ENCODE results near the gene BEGAIN.

Gene BEGAIN

GRCh38 chr14:100546051-100546443, 41.2 kb downstream of the BEGAIN start:
- H3K4me1 ChIP-seq (ENCODE audit: control insufficient read depth in 1 of 2, insufficient read depth in 1 of 2, low read depth in 1 of 2, low read length in 1 of 2): peaks cover 27 to 28% of the 10 kb centered on the region in 2 experiments
- peak overlapping the region; percentile 39 to 44 for H3K4me3 ChIP-seq (ENCODE audit: low read depth in 1 of 2, low read length in 1 of 2)
- no peak for TF ChIP-seq CTCF (IDR thresholded peaks at IDR 0.05)
- H3K27me3 ChIP-seq: peaks cover 10% of the 10 kb centered on the region
- peaks cover 38% of the 10 kb centered on the region for H3K36me3 ChIP-seq
- no peaks in the 10 kb centered on the region for H3K9me3 ChIP-seq
- peak overlapping the region; percentile 89 for H3K27ac ChIP-seq

- peaks cover 45% of the 10 kb centered on the region for H3K36me3 ChIP-seq
- peak overlapping the region; percentile 89 for H3K27ac ChIP-seq
- peaks cover 10% of the 10 kb centered on the region for H3K27me3 ChIP-seq
- no peaks in the 10 kb centered on the region for H3K9me3 ChIP-seq
- peaks cover 27 to 28% of the 10 kb centered on the region in 2 experiments for H3K4me1 ChIP-seq (ENCODE audit: control insufficient read depth in 1 of 2, insufficient read depth in 1 of 2, low read depth in 1 of 2, low read length in 1 of 2)
- TF ChIP-seq CTCF (IDR thresholded peaks at IDR 0.05): no peak
- H3K4me3 ChIP-seq (ENCODE audit: low read depth in 1 of 2, low read length in 1 of 2): no peak overlapping the region
Observed at GRCh38 chr14:100545359-100545758, 41.9 kb downstream of the BEGAIN start.

- TF ChIP-seq CTCF (IDR thresholded peaks at IDR 0.05): no peak
- Histone ChIP-seq H3K27me3 (peaks cover 4% of the 10 kb centered on the region), H3K9me3 (no peaks in the 10 kb centered on the region), H3K4me1 (ENCODE audit: control insufficient read depth in 1 of 2, insufficient read depth in 1 of 2, low read depth in 1 of 2, low read length in 1 of 2) (peaks cover 27 to 28% of the 10 kb centered on the region in 2 experiments), H3K36me3 (peaks cover 52% of the 10 kb centered on the region), H3K27ac (no peak overlapping the region), H3K4me3 (ENCODE audit: low read depth in 1 of 2, low read length in 1 of 2) (no peak overlapping the region)
Observed at GRCh38 chr14:100544506-100545141, 42.6 kb downstream of the BEGAIN start.

GRCh38 chr14:100543471-100544455, 43.5 kb downstream of the BEGAIN start:
- no peak for TF ChIP-seq CTCF (IDR thresholded peaks at IDR 0.05)
- Histone ChIP-seq H3K27ac (no peak overlapping the region), H3K4me1 (ENCODE audit: control insufficient read depth in 1 of 2, insufficient read depth in 1 of 2, low read depth in 1 of 2, low read length in 1 of 2) (peaks cover 27 to 28% of the 10 kb centered on the region in 2 experiments), H3K9me3 (no peaks in the 10 kb centered on the region), H3K27me3 (no peaks in the 10 kb centered on the region), H3K36me3 (peaks cover 61% of the 10 kb centered on the region), H3K4me3 (ENCODE audit: low read depth in 1 of 2, low read length in 1 of 2) (no peak overlapping the region)

GRCh38 chr14:100542619-100543205, 44.5 kb downstream of the BEGAIN start:
- no peaks in the 10 kb centered on the region for H3K27me3 ChIP-seq
- TF ChIP-seq CTCF (IDR thresholded peaks at IDR 0.05): no peak
- H3K4me1 ChIP-seq (ENCODE audit: control insufficient read depth in 1 of 2, insufficient read depth in 1 of 2, low read depth in 1 of 2, low read length in 1 of 2): peaks cover 17 to 18% of the 10 kb centered on the region in 2 experiments
- H3K9me3 ChIP-seq: no peaks in the 10 kb centered on the region
- no peak overlapping the region for H3K27ac ChIP-seq
- H3K4me3 ChIP-seq (ENCODE audit: low read depth in 1 of 2, low read length in 1 of 2): no peak overlapping the region
- H3K36me3 ChIP-seq: peaks cover 71% of the 10 kb centered on the region

Measured in neutrophil (primary cell).